T-helper 17 cell (primary cell): ENCODE data around the gene SSH2. TPM values are rescaled to one million over a fixed set of nuclear protein-coding genes. Genes with fewer than 3 reads are reported as not detected.
"Not testable (repeated sequence)": the region's sequence is repeated elsewhere in the genome, so short reads cannot be mapped to it uniquely, and the experiment has no call there.

Source experiments
- ATAC-seq: fragments of 150-1000 bp; cut with Tn5 transposase; 2 replicates; pipeline ENCODE4 v1.10.0; 2021; ENCODE audit warnings: mild to moderate bottlenecking, moderate library complexity
- DNase-seq, 3 donors: peaks; one replicate each; pipeline versions ENCODE4 v3.0.0 to v3.0.0-alpha.2; 2020 to 2021
- H3K9me3 ChIP-seq: one replicate; pipeline ENCODE4 v1.7.0; 2013; ENCODE audit warnings: low read length, mild to moderate bottlenecking; ENCODE audit not compliant: control insufficient read depth, poor library complexity, severe bottlenecking
- H3K27ac Mint-ChIP-seq: one replicate; pipeline ENCODE4 v1.8.0; 2022; ENCODE audit warnings: mild to moderate bottlenecking, moderate library complexity, mixed read lengths
- H3K27me3 Mint-ChIP-seq: one replicate; pipeline ENCODE4 v1.8.0; 2022; ENCODE audit warnings: mixed read lengths
- H3K36me3 Mint-ChIP-seq: one replicate; pipeline ENCODE4 v1.8.0; 2022; ENCODE audit warnings: low read depth, mixed read lengths
- H3K4me1 Mint-ChIP-seq: one replicate; pipeline ENCODE4 v1.8.0; 2022; ENCODE audit warnings: mild to moderate bottlenecking, mixed read lengths
- H3K4me3 Mint-ChIP-seq: one replicate; pipeline ENCODE4 v1.8.0; 2022; ENCODE audit warnings: mild to moderate bottlenecking, moderate library complexity, mixed read lengths
- total RNA-seq, 4 donors: library from RNA in 2 of 4; stranded (reverse) in 2 of 4; gene quantifications; one replicate each; pipeline ENCODE4 v1.2.3 and lab custom pipeline; 2022 to 2026

SSH2 gene
- total RNA-seq, 2 donors from 2014 or later = 72.2 to 72.7 TPM

DNA sequence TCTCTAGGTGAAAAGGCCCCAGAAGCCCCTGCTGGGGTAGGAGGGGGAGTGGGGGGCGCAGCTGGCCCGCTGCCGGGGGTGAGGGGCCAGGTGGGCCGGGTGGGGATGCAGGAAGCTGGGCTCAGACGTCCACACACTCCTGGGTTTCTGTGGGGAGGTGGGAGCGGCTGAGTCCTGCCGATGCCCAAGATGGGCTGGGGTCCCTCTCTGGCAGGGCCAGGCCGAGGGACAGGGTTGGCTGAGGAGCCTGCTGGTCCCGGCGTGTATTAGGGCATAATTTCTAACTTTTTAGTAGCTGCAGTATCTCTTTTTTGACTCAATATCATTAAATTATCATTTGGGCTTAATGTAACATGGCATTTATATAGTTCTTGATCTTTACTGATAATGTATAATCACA, 185.9 kb downstream of the SSH2 start:
- DNase-seq = no peak
- H3K27ac Mint-ChIP-seq = peak overlapping the region; percentile 81

DNA sequence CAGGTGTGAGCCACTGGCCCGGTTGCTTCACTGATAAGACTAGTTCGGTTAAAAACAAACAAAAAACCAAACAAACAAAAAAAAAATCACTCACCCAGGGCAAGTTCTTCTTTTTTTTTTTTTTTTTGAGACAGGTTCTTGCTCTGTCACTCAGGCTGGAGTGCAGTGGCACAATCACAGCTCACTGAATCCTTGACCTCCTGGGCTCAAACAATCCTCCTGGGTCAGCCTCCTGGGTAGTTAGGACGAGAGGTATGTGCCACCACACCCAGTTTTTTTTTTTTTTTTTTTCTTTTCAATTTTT, 187.9 kb downstream of the SSH2 start:
- peaks cover 26% of the 10 kb centered on the region for H3K4me1 Mint-ChIP-seq
- no peak overlapping the region for H3K27ac Mint-ChIP-seq

More for the DNA sequence above, 185.9 kb downstream of the SSH2 start:
- peaks cover 35% of the 10 kb centered on the region for H3K4me1 Mint-ChIP-seq
- no peaks in the 10 kb centered on the region for H3K27me3 Mint-ChIP-seq
- no peaks in the 10 kb centered on the region for H3K36me3 Mint-ChIP-seq
- no peaks in the 10 kb centered on the region for H3K9me3 ChIP-seq
- H3K4me3 Mint-ChIP-seq = no peak overlapping the region
- ATAC-seq = no peak

DNA sequence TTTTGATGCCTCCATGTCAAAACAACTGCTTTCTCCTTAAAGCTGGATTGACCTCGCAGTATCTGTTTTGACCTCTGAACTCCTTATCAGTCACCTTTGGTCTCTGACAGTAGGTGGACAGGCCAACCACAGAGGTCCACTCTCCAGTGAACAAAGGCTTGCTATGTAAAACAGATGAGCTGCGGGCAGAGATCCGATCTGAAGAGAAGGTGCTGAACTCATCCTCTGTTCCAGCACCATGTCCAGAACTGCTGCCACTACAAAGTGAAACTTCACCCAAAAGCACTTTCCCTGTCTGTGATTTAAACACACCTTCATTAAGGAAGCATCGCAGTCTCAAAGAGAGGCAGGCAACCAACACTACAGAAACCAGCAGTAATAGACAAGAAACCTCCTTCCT, 190.0 kb downstream of the SSH2 start:
- peaks cover 20% of the 10 kb centered on the region for H3K4me1 Mint-ChIP-seq
- H3K4me3 Mint-ChIP-seq = no peak overlapping the region
- DNase-seq (no peak), ATAC-seq (no peak)
- H3K27me3 Mint-ChIP-seq = no peaks in the 10 kb centered on the region
- H3K36me3 Mint-ChIP-seq = no peaks in the 10 kb centered on the region
- H3K9me3 ChIP-seq = no peaks in the 10 kb centered on the region
- peak overlapping the region; percentile 75 for H3K27ac Mint-ChIP-seq

More for the DNA sequence above, 187.9 kb downstream of the SSH2 start:
- ATAC-seq = no peak
- Mint-ChIP-seq H3K27me3 (no peaks in the 10 kb centered on the region), H3K4me3 (no peak overlapping the region), H3K36me3 (no peaks in the 10 kb centered on the region)
- H3K9me3 ChIP-seq = no peaks in the 10 kb centered on the region
- no peak for DNase-seq

DNA sequence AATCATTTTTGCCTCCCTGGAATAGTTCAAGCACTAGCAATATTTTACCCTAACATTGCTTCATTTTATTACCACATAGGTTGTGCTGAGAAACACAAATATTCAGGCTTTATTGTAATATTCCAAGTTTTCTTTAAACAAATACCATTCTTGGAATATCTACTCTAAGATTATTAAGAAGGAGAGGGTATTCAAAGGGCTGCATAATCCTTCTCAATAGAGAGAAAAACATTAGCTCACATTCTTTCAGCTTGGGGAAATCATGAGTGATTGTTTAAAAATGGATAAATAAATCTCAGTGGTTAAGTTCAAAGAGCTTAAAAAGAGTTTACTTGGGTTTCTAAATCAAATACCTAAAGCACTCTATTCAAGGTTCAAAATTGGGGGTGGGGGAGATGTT, 195.4 kb downstream of the SSH2 start:
- no peak for DNase-seq
- no peak overlapping the region for H3K4me3 Mint-ChIP-seq
- H3K27ac Mint-ChIP-seq = no peak overlapping the region
- ATAC-seq = no peak
- H3K36me3 Mint-ChIP-seq = peaks cover 2% of the 10 kb centered on the region
- H3K4me1 Mint-ChIP-seq = peaks cover 13% of the 10 kb centered on the region
- H3K27me3 Mint-ChIP-seq = no peaks in the 10 kb centered on the region
- no peaks in the 10 kb centered on the region for H3K9me3 ChIP-seq

DNA sequence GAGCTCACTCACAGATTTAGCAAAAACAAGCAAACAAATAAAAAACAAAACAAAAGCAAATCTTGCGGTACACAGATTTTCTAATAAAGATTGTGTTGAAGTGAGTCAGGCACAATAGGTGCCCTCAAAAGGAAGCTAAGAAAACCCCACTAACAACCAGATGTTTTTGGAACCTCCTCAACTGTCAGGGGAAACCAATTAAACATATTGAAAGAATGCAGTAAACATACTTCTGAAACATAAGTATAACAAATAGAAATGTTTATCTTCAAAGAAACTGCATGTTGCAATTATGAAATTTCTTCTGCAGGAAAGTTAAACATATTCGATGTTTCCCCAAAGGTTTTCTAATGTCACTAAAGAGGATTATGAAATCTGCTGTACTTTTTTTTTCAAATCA, 196.9 kb downstream of the SSH2 start:
- DNase-seq (no peak), ATAC-seq (no peak)
- no peaks in the 10 kb centered on the region for H3K27me3 Mint-ChIP-seq
- no peak overlapping the region for H3K4me3 Mint-ChIP-seq
- H3K36me3 Mint-ChIP-seq = peaks cover 2% of the 10 kb centered on the region
- no peaks in the 10 kb centered on the region for H3K9me3 ChIP-seq
- peak overlapping the region; percentile 49 for H3K27ac Mint-ChIP-seq
- peaks cover 18% of the 10 kb centered on the region for H3K4me1 Mint-ChIP-seq

DNA sequence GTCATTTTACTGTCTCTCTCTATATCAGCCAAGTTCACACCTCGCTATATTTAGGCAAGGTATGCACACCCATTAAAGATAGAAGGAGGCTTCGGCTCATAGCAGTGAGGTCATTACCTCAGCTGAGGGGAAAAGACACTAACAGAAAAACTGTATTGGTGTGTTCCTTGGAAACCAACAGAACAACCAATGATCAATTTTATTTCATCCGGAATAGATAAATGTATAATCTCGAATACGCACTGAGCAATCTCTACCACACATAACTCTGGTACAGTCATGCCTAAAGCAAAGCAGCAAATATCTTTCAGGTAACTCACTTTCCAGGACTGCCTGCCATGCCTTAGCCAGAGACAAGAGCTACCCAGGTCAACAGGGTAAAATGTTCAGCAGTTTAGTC, 197.4 kb downstream of the SSH2 start:
- H3K36me3 Mint-ChIP-seq = peaks cover 2% of the 10 kb centered on the region
- H3K4me3 Mint-ChIP-seq = no peak overlapping the region
- DNase-seq (no peak), ATAC-seq (no peak)
- peak overlapping the region; percentile 49 for H3K27ac Mint-ChIP-seq
- peaks cover 20% of the 10 kb centered on the region for H3K4me1 Mint-ChIP-seq
- H3K27me3 Mint-ChIP-seq = no peaks in the 10 kb centered on the region
- no peaks in the 10 kb centered on the region for H3K9me3 ChIP-seq

DNA sequence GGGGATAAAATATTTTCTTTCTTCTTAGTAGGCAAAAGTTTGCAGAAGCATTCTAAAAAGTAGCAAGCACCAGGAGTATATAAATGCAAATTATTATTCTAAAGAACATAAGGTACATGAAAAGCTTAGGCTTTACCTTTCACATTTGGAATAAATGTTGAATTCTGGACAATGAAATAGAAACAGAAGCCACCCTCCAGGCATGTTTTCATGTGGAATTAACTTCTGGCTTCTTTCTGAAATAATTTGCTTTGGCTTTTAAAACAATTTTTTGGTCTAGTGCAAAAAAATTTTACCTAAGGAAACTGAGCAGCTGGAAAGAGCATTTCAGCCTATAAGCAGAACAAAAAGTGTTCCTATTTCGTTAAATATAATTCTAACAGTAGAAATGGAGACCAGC, 197.8 kb downstream of the SSH2 start:
- Mint-ChIP-seq H3K4me1 (peaks cover 21% of the 10 kb centered on the region), H3K27ac (no peak overlapping the region), H3K36me3 (peaks cover 2% of the 10 kb centered on the region), H3K4me3 (no peak overlapping the region), H3K27me3 (no peaks in the 10 kb centered on the region)
- ATAC-seq (no peak), DNase-seq (no peak)
- H3K9me3 ChIP-seq = no peaks in the 10 kb centered on the region

DNA sequence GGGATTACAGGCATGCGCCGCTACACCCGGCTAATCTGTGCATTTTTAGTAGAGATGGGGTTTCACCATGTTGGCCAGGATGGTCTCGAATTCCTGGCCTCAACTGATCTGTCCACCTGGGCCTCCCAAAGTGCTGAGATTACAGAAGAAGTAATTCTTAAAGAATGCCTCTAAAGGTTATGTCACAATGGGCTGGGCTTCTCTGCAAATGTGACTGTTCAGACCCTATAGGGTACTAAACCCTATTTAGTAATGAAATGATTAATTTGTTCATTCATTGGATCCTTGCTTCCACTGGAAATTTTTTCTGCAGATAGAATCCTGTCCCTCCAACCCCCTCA, 198.5 kb downstream of the SSH2 start:
- H3K27ac Mint-ChIP-seq = no peak overlapping the region
- peaks cover 26% of the 10 kb centered on the region for H3K4me1 Mint-ChIP-seq
- no peak for ATAC-seq
- H3K4me3 Mint-ChIP-seq = no peak overlapping the region
- H3K27me3 Mint-ChIP-seq = no peaks in the 10 kb centered on the region
- H3K36me3 Mint-ChIP-seq = peaks cover 2% of the 10 kb centered on the region
- H3K9me3 ChIP-seq = no peaks in the 10 kb centered on the region
- DNase-seq = no peak

DNA sequence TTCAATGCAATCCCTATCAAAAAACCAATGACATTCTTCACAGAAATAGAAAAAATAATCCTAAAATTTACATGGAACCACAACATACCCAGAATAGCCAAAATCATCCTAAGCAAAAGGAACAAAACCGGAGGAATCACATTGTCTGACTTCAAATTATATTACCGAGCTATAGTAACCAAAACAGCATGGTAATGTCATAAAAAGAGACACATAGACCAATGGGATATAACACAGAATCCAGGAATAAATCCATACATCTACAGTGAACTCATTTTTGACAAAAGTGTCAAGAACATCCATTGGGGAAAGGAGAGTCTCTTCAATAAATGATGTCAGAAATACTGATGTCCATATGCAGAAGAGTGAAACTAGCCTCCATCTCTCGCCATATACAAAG, 201.5 kb downstream of the SSH2 start:
- peaks cover 45% of the 10 kb centered on the region for H3K4me1 Mint-ChIP-seq
- H3K9me3 ChIP-seq = no peaks in the 10 kb centered on the region
- DNase-seq = no peak
- H3K27ac Mint-ChIP-seq = peak overlapping the region; percentile 6
- H3K27me3 Mint-ChIP-seq = no peaks in the 10 kb centered on the region
- H3K36me3 Mint-ChIP-seq = peaks cover 4% of the 10 kb centered on the region
- ATAC-seq = no peak
- H3K4me3 Mint-ChIP-seq = no peak overlapping the region

DNA sequence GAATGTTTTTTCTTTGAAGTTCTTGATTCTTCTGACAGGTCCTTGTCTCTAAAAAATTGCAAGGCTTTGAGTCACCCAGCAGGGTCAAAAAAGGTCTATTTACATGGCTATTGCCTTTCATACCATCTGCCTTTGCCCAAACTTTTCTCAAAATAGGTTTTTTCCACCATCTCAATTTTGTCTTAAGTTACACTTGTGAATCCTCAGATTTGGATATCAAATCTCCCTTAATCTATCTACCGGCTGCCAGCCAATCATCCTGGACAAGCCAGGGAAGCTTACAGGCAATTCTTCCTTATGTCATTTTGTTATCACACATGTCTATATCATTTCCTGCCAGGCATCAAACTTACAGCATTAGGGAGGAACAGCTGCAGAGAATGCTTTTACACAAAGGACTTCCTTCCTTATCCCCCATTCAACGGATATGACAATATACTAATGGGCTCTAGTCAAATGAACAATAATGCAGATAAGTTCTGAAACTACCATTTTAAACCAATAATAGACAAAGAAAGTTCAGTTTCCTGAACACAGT, 203.2 kb downstream of the SSH2 start:
- H3K4me1 Mint-ChIP-seq = peaks cover 52% of the 10 kb centered on the region
- no peak for DNase-seq

DNA sequence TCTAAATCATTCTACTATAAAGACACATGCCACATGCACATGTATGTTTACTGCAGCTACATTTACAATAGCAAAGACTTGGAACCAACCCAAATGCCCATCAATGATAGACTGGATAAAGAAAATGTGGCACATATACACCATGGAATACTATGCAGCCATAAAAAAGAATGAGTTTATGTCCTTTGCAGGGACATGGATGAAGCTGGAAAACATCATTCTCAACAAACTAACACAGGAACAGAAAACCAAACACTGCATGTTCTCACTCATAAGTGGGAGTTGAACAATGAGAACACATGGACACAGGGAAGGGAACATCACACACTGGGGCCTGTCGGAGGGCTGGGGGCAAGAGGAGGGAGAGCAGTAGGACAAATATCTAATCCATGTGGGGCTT, 204.6 kb downstream of the SSH2 start:
- H3K27me3 Mint-ChIP-seq, DNase-seq, ATAC-seq, H3K36me3 Mint-ChIP-seq, H3K9me3 ChIP-seq: not testable (repeated sequence)
- Mint-ChIP-seq H3K4me1 (peaks cover 58% of the 10 kb centered on the region), H3K4me3 (peak overlapping the region; percentile 21), H3K27ac (peak overlapping the region; percentile 95)

More for the DNA sequence above, 203.2 kb downstream of the SSH2 start:
- peak overlapping the region; percentile 95 for H3K27ac Mint-ChIP-seq
- no peaks in the 10 kb centered on the region for H3K9me3 ChIP-seq
- peaks cover 2% of the 10 kb centered on the region for H3K36me3 Mint-ChIP-seq
- H3K4me3 Mint-ChIP-seq = peak overlapping the region; percentile 66
- peak; percentile 60 for ATAC-seq
- H3K27me3 Mint-ChIP-seq = no peaks in the 10 kb centered on the region

DNA sequence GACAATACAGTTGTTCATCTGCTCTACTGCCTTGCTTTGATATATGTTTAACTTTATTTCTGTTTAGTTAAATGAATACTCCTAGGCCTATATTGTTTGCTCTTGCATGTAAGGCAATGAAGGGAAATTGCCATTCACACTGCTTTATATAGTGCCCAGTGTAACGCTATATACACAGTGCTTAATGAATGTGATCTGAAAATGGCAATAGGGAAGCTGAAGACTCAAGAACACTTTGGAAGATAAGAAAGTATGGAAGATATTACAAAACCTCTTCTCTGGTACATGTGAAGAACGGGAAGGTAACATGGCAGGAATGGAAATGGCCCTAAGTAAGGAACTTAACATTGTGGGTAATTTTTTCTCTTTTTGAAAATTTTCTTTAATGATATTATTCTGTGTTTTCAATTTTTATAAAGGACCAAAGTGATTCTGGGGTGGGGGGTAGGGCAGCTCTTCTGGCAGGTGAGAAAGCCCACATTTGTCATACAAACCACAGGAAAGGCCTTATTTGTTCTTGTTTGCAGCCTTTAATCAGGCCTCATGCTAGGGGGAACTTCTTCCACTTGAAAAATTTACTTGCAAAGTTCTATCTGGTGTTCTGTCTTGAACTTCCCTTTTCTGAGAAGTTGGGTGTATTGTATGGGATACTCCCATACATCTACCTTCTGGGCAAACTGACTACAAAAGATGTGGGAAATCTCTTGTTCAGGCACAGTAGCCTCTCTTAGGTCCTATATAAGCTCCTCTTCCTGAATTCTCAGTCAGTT, 206.6 kb downstream of the SSH2 start:
- H3K27me3 Mint-ChIP-seq = no peaks in the 10 kb centered on the region
- no peaks in the 10 kb centered on the region for H3K9me3 ChIP-seq
- H3K36me3 Mint-ChIP-seq = peaks cover 2% of the 10 kb centered on the region
- DNase-seq (no peak), ATAC-seq (peak; percentile 59)
- H3K4me1 Mint-ChIP-seq = peaks cover 51% of the 10 kb centered on the region
- peak overlapping the region; percentile 72 for H3K4me3 Mint-ChIP-seq
- H3K27ac Mint-ChIP-seq = peak overlapping the region; percentile 74

DNA sequence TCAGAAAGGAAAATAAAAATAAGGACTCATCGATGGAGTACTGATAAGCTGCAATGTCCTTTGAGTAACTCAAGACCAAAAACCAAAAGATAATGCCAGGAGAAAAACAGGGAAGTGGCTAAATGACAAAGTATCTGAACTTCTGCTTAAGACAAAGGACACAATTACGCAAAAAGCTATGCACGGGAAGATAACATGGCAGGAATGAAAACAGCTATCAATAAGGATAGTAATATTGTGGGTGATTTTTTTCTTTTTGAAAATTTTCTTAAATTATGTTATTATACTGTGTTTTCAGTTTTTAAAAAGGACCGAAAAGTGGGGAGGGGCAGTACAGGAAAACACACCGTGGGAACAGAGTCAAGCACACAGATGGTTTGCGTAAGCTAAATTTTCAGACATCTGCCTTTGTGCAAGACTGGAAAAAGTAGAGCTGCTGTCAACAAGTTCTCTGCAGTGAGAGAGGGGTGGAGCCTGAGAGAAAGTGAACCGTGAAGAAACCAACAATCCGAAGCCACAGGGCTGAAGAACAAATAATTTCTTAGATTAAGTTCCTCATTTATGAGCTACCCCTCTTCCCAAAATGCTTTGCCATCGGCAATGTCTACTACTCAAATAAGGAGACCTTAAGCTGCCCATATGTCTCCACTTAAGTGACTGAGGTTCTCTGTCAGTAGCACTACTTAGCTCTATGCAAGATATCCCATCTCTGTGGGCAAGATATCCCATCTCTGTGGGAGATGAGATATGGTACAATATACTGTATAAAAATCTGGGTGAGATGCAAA, 207.4 kb downstream of the SSH2 start:
- H3K27ac Mint-ChIP-seq = peak overlapping the region; percentile 74
- H3K4me1 Mint-ChIP-seq = peaks cover 51% of the 10 kb centered on the region
- H3K4me3 Mint-ChIP-seq = peak overlapping the region; percentile 72
- ATAC-seq (peak; percentile 76), DNase-seq (peak in 1 of 3 donors; percentile 7)
- peaks cover 2% of the 10 kb centered on the region for H3K36me3 Mint-ChIP-seq
- no peaks in the 10 kb centered on the region for H3K9me3 ChIP-seq
- no peaks in the 10 kb centered on the region for H3K27me3 Mint-ChIP-seq
